ENCODE results near the gene ABHD2.
"Not testable (repeated sequence)": the region's sequence is repeated elsewhere in the genome, so short reads cannot be mapped to it uniquely, and the experiment has no call there.

ABHD2 gene

GRCh38 chr15:89099968-89100367 is 11.7 kb downstream of the ABHD2 start:
- DNase-seq, result no peak

- DNase-seq, result no peak
These were observed 13.3 kb downstream of the ABHD2 start for GRCh38 chr15:89101302-89102193.

- DNase-seq, result no peak
These were observed 15.4 kb downstream of the ABHD2 start for GRCh38 chr15:89103481-89104171.

GRCh38 chr15:89104172-89104564 is 15.9 kb downstream of the ABHD2 start:
- DNase-seq, result no peak

- no peak for DNase-seq
These were observed 16.9 kb downstream of the ABHD2 start for GRCh38 chr15:89105147-89105546.

- no peak for DNase-seq
These were observed 17.9 kb downstream of the ABHD2 start for GRCh38 chr15:89106200-89106599.

GRCh38 chr15:89107984-89108383 is 19.7 kb downstream of the ABHD2 start:
- no peak for DNase-seq

GRCh38 chr15:89108835-89109234 is 20.6 kb downstream of the ABHD2 start:
- no peak for DNase-seq

GRCh38 chr15:89109238-89109637 is 21.0 kb downstream of the ABHD2 start:
- DNase-seq, result no peak

GRCh38 chr15:89110060-89110459 is 21.8 kb downstream of the ABHD2 start:
- DNase-seq, result no peak

GRCh38 chr15:89111352-89111751 is 23.1 kb downstream of the ABHD2 start:
- DNase-seq, result no peak

- no peak for DNase-seq
These were observed 23.7 kb downstream of the ABHD2 start for GRCh38 chr15:89111961-89112340.

- DNase-seq, result no peak
These were observed 24.2 kb downstream of the ABHD2 start for GRCh38 chr15:89112341-89112971.

- no peak for DNase-seq
These were observed 25.2 kb downstream of the ABHD2 start for GRCh38 chr15:89113296-89114024.

GRCh38 chr15:89114990-89115389 is 26.7 kb downstream of the ABHD2 start:
- DNase-seq, result no peak

GRCh38 chr15:89115547-89115946 is 27.3 kb downstream of the ABHD2 start:
- DNase-seq, result no peak

- no peak for DNase-seq
These were observed 28.1 kb downstream of the ABHD2 start for GRCh38 chr15:89116404-89116803.

- DNase-seq, result no peak
These were observed 29.5 kb downstream of the ABHD2 start for GRCh38 chr15:89117790-89118189.

GRCh38 chr15:89118481-89118989 is 30.3 kb downstream of the ABHD2 start:
- no peak for DNase-seq

GRCh38 chr15:89119489-89120478 is 31.5 kb downstream of the ABHD2 start:
- no peak for DNase-seq

- not testable (repeated sequence) for DNase-seq
These were observed 32.3 kb downstream of the ABHD2 start for GRCh38 chr15:89120479-89121000.

All from CD4-positive, alpha-beta T cell treated with Interferon alpha-2 for 1 hour (primary cell).